Memory B cell (primary cell): ENCODE data around the gene RAET1E.
"Not testable (repeated sequence)": the region's sequence is repeated elsewhere in the genome, so short reads cannot be mapped to it uniquely, and the experiment has no call there.

Source experiments
- ATAC-seq: fragments of 150-1000 bp; cut with Tn5 transposase; 2 replicates; pipeline ENCODE4 v1.10.0; 2021; ENCODE audit warnings: low read depth, mild to moderate bottlenecking, moderate library complexity
- DNase-seq, 2 donors: peaks; one replicate each; pipeline ENCODE4 v3.0.0; 2022; ENCODE audit warnings: low spot score in 2 of 2
- H3K27ac Mint-ChIP-seq: one replicate; pipeline ENCODE4 v1.8.0; 2022; ENCODE audit warnings: mild to moderate bottlenecking, moderate library complexity, mixed read lengths
- H3K27me3 Mint-ChIP-seq: one replicate; pipeline ENCODE4 v1.8.0; 2022; ENCODE audit warnings: mixed read lengths
- H3K36me3 Mint-ChIP-seq: one replicate; pipeline ENCODE4 v1.8.0; 2022; ENCODE audit warnings: mild to moderate bottlenecking, mixed read lengths
- H3K4me1 Mint-ChIP-seq: one replicate; pipeline ENCODE4 v1.8.0; 2022; ENCODE audit warnings: mixed read lengths
- H3K4me3 Mint-ChIP-seq: one replicate; pipeline ENCODE4 v1.8.0; 2022; ENCODE audit warnings: mild to moderate bottlenecking, moderate library complexity, mixed read lengths
- H3K9me3 Mint-ChIP-seq: one replicate; pipeline ENCODE4 v1.8.0; 2022; ENCODE audit warnings: mixed read lengths

The RAET1E gene, protein sequence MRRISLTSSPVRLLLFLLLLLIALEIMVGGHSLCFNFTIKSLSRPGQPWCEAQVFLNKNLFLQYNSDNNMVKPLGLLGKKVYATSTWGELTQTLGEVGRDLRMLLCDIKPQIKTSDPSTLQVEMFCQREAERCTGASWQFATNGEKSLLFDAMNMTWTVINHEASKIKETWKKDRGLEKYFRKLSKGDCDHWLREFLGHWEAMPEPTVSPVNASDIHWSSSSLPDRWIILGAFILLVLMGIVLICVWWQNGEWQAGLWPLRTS

DNA sequence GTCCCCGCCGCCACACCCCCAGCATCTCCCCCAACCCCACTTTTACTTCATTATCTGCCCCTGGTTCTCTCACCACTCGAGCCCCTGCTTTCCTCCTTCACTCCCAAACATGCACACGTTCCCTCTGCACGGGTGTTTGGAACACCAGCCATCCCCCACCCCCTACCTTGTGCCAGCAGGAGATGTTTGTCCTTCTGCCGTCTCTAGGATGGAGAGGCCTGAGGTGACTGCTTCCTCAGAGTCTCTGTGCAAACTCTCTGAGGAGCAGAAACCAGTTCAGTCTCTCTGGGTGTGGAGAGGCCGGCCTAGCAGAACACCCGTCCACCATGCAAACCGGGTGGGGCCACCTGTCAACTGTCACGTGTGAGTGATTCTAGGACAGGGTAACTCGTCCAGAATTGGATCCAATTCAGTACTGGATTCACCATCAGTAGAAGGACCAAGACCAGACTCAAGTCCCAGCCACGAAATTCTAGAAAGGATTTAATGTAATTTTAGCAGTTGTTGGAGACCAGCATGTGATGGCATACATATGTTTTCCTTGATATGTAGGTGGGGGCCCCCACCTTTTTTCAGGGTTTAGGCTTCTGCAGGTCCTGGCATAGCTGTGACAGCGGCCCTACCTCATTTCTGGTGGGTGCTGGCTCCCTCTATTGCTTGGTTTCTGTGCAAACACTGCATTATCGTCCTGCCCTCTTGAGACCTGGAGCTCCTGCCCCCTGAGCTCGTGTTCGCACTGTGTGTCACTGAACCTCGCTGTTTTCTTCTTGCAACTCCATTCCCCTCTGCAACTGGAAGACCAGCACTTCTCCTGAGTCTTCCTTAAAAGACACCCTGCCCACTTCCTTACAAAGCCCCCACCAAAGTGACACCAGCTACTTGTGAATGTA is at the start of gene RAET1E:
RAET1E (minus strand) TSS at position 259 of the 890 bp plus-strand sequence. CDS start 7,212 bp downstream, outside the sequence.
- DNase-seq, result no peak
- peaks cover 12% of the 10 kb centered on the region for H3K27me3 Mint-ChIP-seq
- H3K4me1 Mint-ChIP-seq, result peaks cover 4% of the 10 kb centered on the region
- no peaks in the 10 kb centered on the region for H3K36me3 Mint-ChIP-seq
- H3K9me3 Mint-ChIP-seq, result no peaks in the 10 kb centered on the region
- no peak for ATAC-seq
- H3K27ac Mint-ChIP-seq, result no peak within 1 kb of the TSS
- no peak within 1 kb of the TSS for H3K4me3 Mint-ChIP-seq

DNA sequence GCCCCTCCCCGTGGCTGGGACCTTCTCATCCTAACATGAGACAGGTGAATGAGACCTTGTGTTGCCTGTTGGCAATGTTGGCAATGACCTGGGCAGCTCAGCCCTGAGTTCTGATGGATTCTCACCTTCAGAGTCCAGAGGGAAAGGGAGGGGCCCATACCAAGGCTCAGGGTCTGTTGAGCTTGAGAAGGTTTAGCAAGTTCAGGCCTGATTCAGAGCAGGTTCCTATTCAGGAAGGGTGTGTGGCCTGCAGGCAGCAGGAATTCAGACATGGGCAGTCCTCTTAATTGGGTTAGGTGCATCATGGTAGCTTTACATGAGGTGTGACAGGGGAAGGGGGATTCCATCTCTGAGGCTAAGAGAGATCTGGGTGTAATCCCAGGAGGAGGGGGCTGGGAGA is 49.6 kb upstream of the RAET1E start:
- not testable (repeated sequence) for H3K27ac Mint-ChIP-seq, H3K36me3 Mint-ChIP-seq, ATAC-seq, H3K4me1 Mint-ChIP-seq, H3K4me3 Mint-ChIP-seq, DNase-seq, H3K9me3 Mint-ChIP-seq
- peaks cover 27% of the 10 kb centered on the region for H3K27me3 Mint-ChIP-seq

DNA sequence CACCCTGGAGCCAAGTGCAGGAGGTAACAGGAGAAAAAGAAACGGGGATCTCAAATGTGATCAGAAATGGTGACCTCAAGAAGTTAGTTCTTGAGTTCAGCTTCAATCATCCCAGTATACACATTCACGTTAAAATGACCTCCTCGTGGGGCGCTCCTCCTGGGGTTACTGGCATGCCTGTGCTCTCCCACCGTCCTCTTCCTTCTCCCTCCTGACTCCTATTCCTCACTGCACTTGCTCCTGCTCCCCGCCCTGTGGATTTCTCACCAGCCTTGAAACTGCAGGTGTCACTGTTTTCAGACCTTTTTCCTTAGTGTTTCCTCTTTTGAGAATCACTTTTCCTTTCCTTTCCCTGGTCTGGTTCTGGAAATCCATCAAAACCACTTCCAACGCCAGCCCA is 48.7 kb upstream of the RAET1E start:
- H3K36me3 Mint-ChIP-seq, ATAC-seq, H3K9me3 Mint-ChIP-seq, H3K27ac Mint-ChIP-seq, DNase-seq, H3K4me1 Mint-ChIP-seq, H3K4me3 Mint-ChIP-seq: not testable (repeated sequence)
- peaks cover 22% of the 10 kb centered on the region for H3K27me3 Mint-ChIP-seq

DNA sequence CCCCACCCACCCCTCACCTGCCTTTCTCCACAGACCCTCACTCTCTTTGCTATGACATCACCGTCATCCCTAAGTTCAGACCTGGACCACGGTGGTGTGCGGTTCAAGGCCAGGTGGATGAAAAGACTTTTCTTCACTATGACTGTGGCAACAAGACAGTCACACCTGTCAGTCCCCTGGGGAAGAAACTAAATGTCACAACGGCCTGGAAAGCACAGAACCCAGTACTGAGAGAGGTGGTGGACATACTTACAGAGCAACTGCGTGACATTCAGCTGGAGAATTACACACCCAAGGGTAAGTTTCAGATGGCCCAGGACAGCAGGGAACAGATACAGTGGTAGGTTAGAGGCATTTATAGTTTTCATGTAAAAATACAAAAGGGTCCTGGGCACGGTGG is 47.4 kb upstream of the RAET1E start:
- ATAC-seq, H3K9me3 Mint-ChIP-seq, H3K4me1 Mint-ChIP-seq, H3K4me3 Mint-ChIP-seq, H3K27ac Mint-ChIP-seq, H3K36me3 Mint-ChIP-seq, DNase-seq: not testable (repeated sequence)
- H3K27me3 Mint-ChIP-seq, result peaks cover 19% of the 10 kb centered on the region

DNA sequence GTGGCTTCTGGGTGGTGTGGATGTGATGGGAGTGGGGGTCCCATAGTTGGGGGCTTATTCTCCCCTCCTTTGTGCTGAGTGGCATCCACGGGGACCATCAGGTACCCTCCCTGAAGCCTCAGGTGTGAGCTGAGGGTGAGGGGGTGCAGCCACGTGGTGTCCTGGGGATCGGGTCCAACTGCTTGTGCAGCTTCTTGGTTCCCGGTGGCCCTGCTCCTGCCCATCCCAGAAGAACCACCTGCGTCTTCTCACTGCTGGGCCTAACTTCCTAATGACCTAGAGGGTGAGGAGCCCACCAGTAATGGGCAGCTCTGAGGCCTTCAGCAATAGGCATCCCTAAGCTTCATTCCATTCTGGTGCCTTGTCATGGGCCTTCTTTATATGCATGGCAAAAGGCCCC is 45.4 kb upstream of the RAET1E start:
- H3K9me3 Mint-ChIP-seq, ATAC-seq, DNase-seq, H3K27ac Mint-ChIP-seq, H3K36me3 Mint-ChIP-seq: not testable (repeated sequence)
- Mint-ChIP-seq H3K27me3 (peaks cover 25% of the 10 kb centered on the region), H3K4me1 (peaks cover 16% of the 10 kb centered on the region), H3K4me3 (peak overlapping the region; percentile 14)

DNA sequence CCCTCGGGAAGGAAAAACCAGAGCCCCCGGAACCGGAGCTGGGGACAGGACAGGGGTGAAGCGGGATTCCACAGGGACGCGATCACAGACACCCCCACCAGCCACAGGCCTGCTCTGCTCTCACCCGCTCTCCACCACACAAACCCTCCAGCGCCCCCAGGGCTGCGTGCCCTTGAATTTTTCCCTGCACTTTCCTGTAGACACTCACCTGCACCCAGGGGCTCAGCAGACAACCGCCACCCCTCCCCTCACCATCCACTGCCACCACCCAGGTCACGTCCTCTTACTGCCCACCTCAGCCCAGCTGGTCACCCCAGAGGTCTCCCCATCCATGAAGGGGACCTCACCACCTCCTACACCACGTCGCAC is 44.5 kb upstream of the RAET1E start:
- H3K9me3 Mint-ChIP-seq, result no peaks in the 10 kb centered on the region
- ATAC-seq (no peak), DNase-seq (no peak)
- H3K27me3 Mint-ChIP-seq, result peaks cover 25% of the 10 kb centered on the region
- H3K4me3 Mint-ChIP-seq, result peak overlapping the region; percentile 90
- H3K36me3 Mint-ChIP-seq, result no peaks in the 10 kb centered on the region
- no peak overlapping the region for H3K27ac Mint-ChIP-seq
- H3K4me1 Mint-ChIP-seq, result peaks cover 16% of the 10 kb centered on the region

DNA sequence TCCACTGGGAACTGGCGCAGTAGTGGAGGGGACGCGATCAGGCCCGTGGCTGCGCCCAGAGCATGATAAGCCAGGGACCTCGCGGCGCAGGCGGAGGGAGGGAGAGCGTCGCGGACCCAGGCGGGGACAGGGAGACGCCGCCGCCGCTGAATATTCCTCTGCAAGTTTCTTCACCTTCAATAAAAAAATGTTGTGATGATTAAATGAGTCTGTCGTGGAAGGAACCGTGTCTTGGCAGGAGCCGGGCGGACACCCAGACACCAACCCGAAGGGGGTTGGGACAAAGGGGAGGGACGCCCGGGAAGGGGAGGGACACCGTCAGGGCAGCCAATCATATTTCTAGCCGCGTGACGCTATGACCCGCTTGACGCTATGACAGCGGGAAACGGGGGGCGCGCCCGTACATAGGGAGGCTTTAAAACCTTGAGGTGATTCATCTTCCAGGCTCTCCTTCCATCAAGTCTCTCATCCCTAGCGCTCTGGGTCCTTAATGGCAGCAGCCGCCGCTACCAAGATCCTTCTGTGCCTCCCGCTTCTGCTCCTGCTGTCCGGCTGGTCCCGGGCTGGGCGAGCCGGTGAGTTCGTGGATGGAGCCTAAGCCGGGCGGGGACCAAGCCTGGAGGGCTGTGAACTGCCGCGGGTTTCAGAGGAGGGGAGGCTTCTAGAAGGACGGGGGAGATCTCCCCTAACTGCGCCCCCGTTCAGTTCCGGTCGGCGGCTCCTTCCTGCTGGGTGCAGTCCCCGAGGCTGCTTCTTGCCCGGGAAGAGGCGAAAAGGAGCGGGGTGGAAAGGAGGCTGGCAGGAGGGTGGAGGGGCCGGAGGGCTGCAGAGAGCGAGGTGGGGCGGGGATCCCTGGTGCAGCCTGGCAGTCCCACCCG is 43.9 kb upstream of the RAET1E start, which contains the start of gene ULBP2:
ULBP2 (plus strand) TSS at position 432 of the 878 bp plus-strand sequence; CDS start at position 491, 59 bp downstream.
- Mint-ChIP-seq H3K4me3 (peak within 1 kb of the TSS; percentile 90), H3K4me1 (peaks cover 16% of the 10 kb centered on the region), H3K27me3 (peaks cover 28% of the 10 kb centered on the region), H3K27ac (peak within 1 kb of the TSS; percentile 89), H3K9me3 (no peaks in the 10 kb centered on the region), H3K36me3 (no peaks in the 10 kb centered on the region)
- DNase-seq (peak; percentile 72), ATAC-seq (peak; percentile 67)

DNA sequence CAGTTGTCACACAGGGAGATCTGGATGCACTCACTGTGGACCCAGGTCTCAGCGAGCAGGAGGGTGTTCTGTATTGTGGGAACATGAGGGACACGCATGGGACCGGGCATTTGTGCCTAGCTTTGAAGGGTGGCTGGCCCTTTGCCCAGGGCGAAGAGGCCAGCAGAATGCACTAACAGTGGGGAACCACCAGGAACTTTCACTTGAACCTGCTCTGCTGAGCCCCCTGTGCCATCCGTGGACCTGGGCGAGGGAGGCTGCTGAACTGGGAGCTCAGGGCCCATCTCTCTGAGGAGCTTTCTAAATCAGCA is 42.7 kb upstream of the RAET1E start:
- H3K9me3 Mint-ChIP-seq, result no peaks in the 10 kb centered on the region
- peak overlapping the region; percentile 54 for H3K4me3 Mint-ChIP-seq
- H3K4me1 Mint-ChIP-seq, result peaks cover 16% of the 10 kb centered on the region
- H3K27ac Mint-ChIP-seq, result peak overlapping the region; percentile 45
- peaks cover 31% of the 10 kb centered on the region for H3K27me3 Mint-ChIP-seq
- ATAC-seq (no peak), DNase-seq (no peak)
- no peaks in the 10 kb centered on the region for H3K36me3 Mint-ChIP-seq

DNA sequence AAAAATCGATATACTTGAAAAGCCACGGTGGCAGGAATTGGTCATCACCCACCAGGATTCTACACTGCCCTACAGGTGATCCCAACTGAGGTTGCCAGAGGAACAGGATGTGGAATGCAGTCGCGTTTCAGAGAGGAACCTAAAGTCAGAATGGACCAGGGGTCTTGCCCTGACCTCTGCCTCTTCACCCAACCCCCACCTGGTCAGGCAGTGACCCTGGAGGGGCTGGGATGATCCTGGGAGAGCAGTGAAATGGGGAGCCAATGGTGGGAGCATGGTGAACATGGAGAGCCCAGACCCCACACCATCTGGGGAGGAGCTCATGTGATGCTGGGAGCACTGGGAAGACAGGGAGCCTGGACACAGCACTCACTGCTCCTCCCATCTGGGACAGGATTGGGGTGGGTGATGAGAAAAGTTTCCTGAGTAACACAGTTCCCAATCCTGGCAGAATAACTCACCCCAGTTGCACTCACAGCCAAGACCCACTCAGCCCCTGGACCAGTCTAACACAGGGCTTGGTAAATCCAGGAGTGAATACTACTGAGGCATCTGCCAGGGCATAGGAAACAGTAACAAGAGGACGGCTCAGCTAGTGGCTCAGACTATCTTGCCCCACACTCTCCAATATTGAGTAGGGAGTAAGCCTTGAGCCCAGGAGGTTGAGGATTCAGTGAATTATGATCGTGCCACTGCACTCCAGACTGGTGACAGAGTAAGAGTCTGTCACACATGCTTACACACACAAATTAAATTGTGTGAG is 42.2 kb upstream of the RAET1E start:
- H3K4me1 Mint-ChIP-seq, result peaks cover 16% of the 10 kb centered on the region
- ATAC-seq (no peak), DNase-seq (no peak)
- H3K27me3 Mint-ChIP-seq, result peaks cover 31% of the 10 kb centered on the region
- no peaks in the 10 kb centered on the region for H3K36me3 Mint-ChIP-seq
- H3K27ac Mint-ChIP-seq, result peak overlapping the region; percentile 45
- H3K4me3 Mint-ChIP-seq, result peak overlapping the region; percentile 54
- H3K9me3 Mint-ChIP-seq, result no peaks in the 10 kb centered on the region

DNA sequence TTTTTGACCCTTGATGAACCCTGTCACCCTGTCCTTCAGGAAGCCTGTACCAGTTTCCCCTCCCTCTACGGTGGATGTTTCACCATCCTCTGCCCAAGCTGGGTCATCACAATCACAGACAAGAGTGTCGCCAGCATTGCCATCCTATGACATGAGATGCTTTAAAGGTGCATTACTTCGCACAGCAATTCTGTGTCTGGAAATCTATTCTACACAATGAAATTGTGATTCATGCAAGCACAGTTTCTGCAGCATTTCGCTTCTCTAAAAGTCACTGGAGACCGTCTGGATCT is 41.4 kb upstream of the RAET1E start:
- H3K9me3 Mint-ChIP-seq, result no peaks in the 10 kb centered on the region
- H3K36me3 Mint-ChIP-seq, result no peaks in the 10 kb centered on the region
- no peak for ATAC-seq
- no peak for DNase-seq
- peak overlapping the region; percentile 75 for H3K4me3 Mint-ChIP-seq
- peaks cover 18% of the 10 kb centered on the region for H3K4me1 Mint-ChIP-seq
- H3K27ac Mint-ChIP-seq, result peak overlapping the region; percentile 96
- H3K27me3 Mint-ChIP-seq, result peaks cover 36% of the 10 kb centered on the region

DNA sequence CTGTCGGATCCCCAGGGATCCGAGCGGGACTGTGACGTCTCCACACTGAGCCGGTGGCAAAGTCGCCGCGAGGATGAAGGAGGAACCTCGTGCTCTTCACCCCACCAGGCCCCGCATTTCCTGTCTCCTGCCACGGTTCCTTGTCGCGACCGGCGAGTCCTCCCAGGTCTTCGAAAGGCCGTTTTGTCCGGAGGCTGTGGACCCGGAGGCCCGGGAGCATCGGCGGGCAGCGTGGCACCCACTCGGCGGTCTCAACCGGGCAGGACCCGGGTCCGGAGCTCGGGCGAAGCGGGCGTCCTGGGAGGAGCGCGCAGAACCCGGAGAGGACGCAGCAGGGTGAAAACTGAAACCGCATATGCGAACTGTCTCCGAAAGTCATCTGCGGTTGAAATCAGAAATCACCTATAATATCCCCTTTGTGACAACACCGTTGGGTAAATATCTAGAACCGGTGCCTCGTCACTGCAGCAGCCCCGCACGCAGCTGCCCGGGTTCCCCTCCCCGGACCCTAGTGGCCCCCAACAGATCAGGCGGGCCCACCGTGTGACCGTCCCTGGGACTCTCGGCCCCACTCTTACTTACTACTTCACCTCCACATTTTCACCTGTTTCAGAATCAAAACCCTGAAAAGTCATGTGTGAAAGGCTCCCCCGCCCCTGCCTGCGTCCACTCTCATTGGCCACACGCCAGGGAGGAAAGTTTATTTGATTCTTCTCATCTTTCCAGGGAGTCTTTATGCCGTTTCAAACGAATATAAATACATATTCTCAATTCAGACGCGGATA is 40.9 kb upstream of the RAET1E start:
- Mint-ChIP-seq H3K36me3 (no peaks in the 10 kb centered on the region), H3K4me1 (peaks cover 18% of the 10 kb centered on the region), H3K27ac (peak overlapping the region; percentile 96), H3K4me3 (peak overlapping the region; percentile 75), H3K9me3 (no peaks in the 10 kb centered on the region), H3K27me3 (peaks cover 38% of the 10 kb centered on the region)
- ATAC-seq (peak; percentile 66), DNase-seq (peak; percentile 76 to 83)

DNA sequence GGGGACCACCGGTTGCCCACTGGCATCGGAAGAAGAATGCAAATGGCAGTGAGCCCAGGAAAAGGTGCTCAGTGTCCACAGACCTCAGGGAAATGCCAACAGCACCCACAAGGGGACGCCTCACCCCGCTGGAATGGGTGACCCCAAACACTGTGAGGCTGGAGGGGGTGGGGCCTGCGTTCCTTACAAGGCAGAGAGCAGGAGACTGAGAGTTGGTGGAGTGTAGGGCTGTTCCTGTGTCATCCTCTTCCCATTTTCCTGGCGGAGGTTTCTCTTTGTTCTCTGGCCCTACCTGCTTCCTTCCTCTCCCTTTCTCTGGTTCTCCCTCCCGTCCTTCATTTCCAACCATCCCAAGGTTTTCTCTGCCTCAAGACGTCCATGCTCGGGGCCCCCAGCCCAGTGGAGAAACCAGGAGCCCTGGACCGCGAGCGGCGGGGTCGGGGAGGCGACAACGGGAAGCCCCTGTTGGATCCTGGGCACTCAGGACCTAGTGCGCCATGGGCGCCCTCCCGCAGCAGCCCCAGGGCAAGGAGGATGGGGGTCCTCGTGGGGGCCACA is 40.2 kb upstream of the RAET1E start:
- Mint-ChIP-seq H3K27ac (peak overlapping the region; percentile 96), H3K27me3 (peaks cover 43% of the 10 kb centered on the region), H3K4me1 (peaks cover 18% of the 10 kb centered on the region)

More for the DNA sequence above, 40.2 kb upstream of the RAET1E start:
- not testable (repeated sequence) for H3K9me3 Mint-ChIP-seq, H3K36me3 Mint-ChIP-seq, DNase-seq
- peak overlapping the region; percentile 75 for H3K4me3 Mint-ChIP-seq
- ATAC-seq, result peak; percentile 16
